H9 (cell line): ENCODE results near the gene CTDSPL2. TPM values are rescaled to one million over a fixed set of nuclear protein-coding genes. Genes with fewer than 3 reads are reported as not detected.

Experiments used
- DNase-seq: peaks from one replicate; pipeline ENCODE4 v3.0.0-alpha.2; 2017
- H2AFZ ChIP-seq: one replicate; pipeline ENCODE4 v1.6.1; 2013; ENCODE audit warnings: mild to moderate bottlenecking, low read length, control low read depth, moderate library complexity
- H2AK5ac ChIP-seq: 2 replicates; pipeline ENCODE4 v1.6.1; 2013; ENCODE audit warnings: low read length, control low read depth, mixed read lengths; ENCODE audit not compliant: insufficient read length
- H2BK120ac ChIP-seq: one replicate; pipeline ENCODE4 v1.6.1; 2013; ENCODE audit warnings: low read depth, mild to moderate bottlenecking, low read length, control low read depth, inconsistent platforms; ENCODE audit not compliant: poor library complexity, severe bottlenecking
- H2BK12ac ChIP-seq: 2 replicates; pipeline ENCODE4 v1.6.1; 2013; ENCODE audit warnings: low read length, control low read depth, mixed read lengths, low read depth; ENCODE audit not compliant: insufficient read length
- H2BK15ac ChIP-seq: 2 replicates; pipeline ENCODE4 v1.6.1; 2013; ENCODE audit warnings: low read depth, low read length, control low read depth
- H2BK20ac ChIP-seq: one replicate; pipeline ENCODE4 v1.6.1; 2013; ENCODE audit warnings: low read depth, mild to moderate bottlenecking, low read length, control low read depth, inconsistent platforms; ENCODE audit not compliant: poor library complexity, severe bottlenecking
- H2BK5ac ChIP-seq: 2 replicates; pipeline ENCODE4 v1.6.1; 2013; ENCODE audit warnings: low read length, control low read depth, mixed read lengths; ENCODE audit not compliant: insufficient read length
- H3K14ac ChIP-seq: 2 replicates; pipeline ENCODE4 v1.6.1; 2013; ENCODE audit warnings: low read length, control low read depth; ENCODE audit not compliant: insufficient read depth
- H3K18ac ChIP-seq: 2 replicates; pipeline ENCODE4 v1.6.1; 2013; ENCODE audit warnings: low read depth, mild to moderate bottlenecking, mixed read lengths, low read length, control low read depth; ENCODE audit not compliant: insufficient read length
- H3K23ac ChIP-seq: 2 replicates; pipeline ENCODE4 v1.6.1; 2013; ENCODE audit warnings: low read length, control low read depth, mixed read lengths, low read depth; ENCODE audit not compliant: insufficient read length
- H3K23me2 ChIP-seq: 2 replicates; pipeline ENCODE4 v1.6.1; 2013; ENCODE audit warnings: low read depth, mild to moderate bottlenecking, mixed read lengths, low read length, control low read depth; ENCODE audit not compliant: insufficient read length, poor library complexity, severe bottlenecking
- H3K27ac ChIP-seq: 2 replicates; pipeline ENCODE4 v1.5.1; 2013; ENCODE audit warnings: low read length, control low read depth, mixed read lengths, low read depth; ENCODE audit not compliant: insufficient read length
- H3K27me3 ChIP-seq: 2 replicates; pipeline ENCODE4 v1.6.1; 2013; ENCODE audit warnings: low read length, control low read depth, inconsistent platforms; ENCODE audit not compliant: insufficient read depth
- H3K4ac ChIP-seq: 2 replicates; pipeline ENCODE4 v1.6.1; 2013; ENCODE audit warnings: low read depth, mild to moderate bottlenecking, control low read depth, inconsistent platforms, low read length, moderate library complexity
- H3K4me1 ChIP-seq: 2 replicates; pipeline ENCODE4 v1.6.1; 2013; ENCODE audit warnings: low read length, control low read depth, inconsistent platforms; ENCODE audit not compliant: insufficient read depth
- H3K4me2 ChIP-seq: 2 replicates; pipeline ENCODE4 v1.6.1; 2013; ENCODE audit warnings: low read length, control low read depth, mixed read lengths; ENCODE audit not compliant: insufficient read length, insufficient read depth
- H3K56ac ChIP-seq: 2 replicates; pipeline ENCODE4 v1.6.1; 2013; ENCODE audit warnings: low read depth, mild to moderate bottlenecking, mixed read lengths, low read length, control low read depth; ENCODE audit not compliant: insufficient read length
- H3K79me1 ChIP-seq: 2 replicates; pipeline ENCODE4 v1.6.1; 2013; ENCODE audit warnings: low read depth, mild to moderate bottlenecking, moderate library complexity, low read length, control low read depth, inconsistent platforms; ENCODE audit not compliant: insufficient read depth, poor library complexity, severe bottlenecking
- H3K79me2 ChIP-seq: 2 replicates; pipeline ENCODE4 v1.6.1; 2013; ENCODE audit warnings: low read length, control low read depth, inconsistent platforms; ENCODE audit not compliant: insufficient read depth
- H3K9ac ChIP-seq: 2 replicates; pipeline ENCODE4 v1.6.1; 2013; ENCODE audit warnings: low read length, control low read depth, mixed read lengths; ENCODE audit not compliant: insufficient read length; ENCODE audit errors: extremely low read depth
- H3K9me3 ChIP-seq: one replicate; pipeline ENCODE4 v1.6.1; 2013; ENCODE audit warnings: low read depth, low read length, inconsistent platforms; ENCODE audit not compliant: control insufficient read depth
- H3T11ph ChIP-seq: one replicate; pipeline ENCODE4 v1.6.1; 2013; ENCODE audit warnings: mild to moderate bottlenecking, low read length, control low read depth, inconsistent platforms
- H4K20me1 ChIP-seq: one replicate; pipeline ENCODE4 v1.6.1; 2013; ENCODE audit not compliant: control insufficient read depth, insufficient read length, insufficient read depth
- H4K5ac ChIP-seq: 2 replicates; pipeline ENCODE4 v1.6.1; 2013; ENCODE audit warnings: low read depth, mild to moderate bottlenecking, mixed read lengths, low read length, control low read depth; ENCODE audit not compliant: insufficient read length
- H4K8ac ChIP-seq: replicated peaks from 2 replicates; pipeline ENCODE4 v1.6.1; 2013; ENCODE audit warnings: low read length, control low read depth, mixed read lengths, low read depth; ENCODE audit not compliant: insufficient read length
- H4K91ac ChIP-seq: 2 replicates; pipeline ENCODE4 v1.6.1; 2013; ENCODE audit warnings: low read depth, mild to moderate bottlenecking, moderate library complexity, mixed read lengths, low read length, control low read depth; ENCODE audit not compliant: insufficient read length
- H3K27ac Mint-ChIP-seq, 3 experiments: 2 replicates in 2 of 3; 3 replicates in 1 of 3; pipeline ENCODE4 v1.8.0; 2020 to 2021; ENCODE audit warnings: mixed read lengths in 3 of 3, mild to moderate bottlenecking in 1 of 3, moderate library complexity in 1 of 3
- H3K27me3 Mint-ChIP-seq: 2 replicates; pipeline ENCODE4 v1.8.0; 2021; ENCODE audit warnings: low read depth, mild to moderate bottlenecking, moderate library complexity, mixed read lengths
- H3K36me3 Mint-ChIP-seq, 3 experiments: 2 replicates in 2 of 3; 3 replicates in 1 of 3; pipeline ENCODE4 v1.8.0; 2020 to 2021; ENCODE audit warnings: low read depth in 3 of 3, mixed read lengths in 3 of 3; ENCODE audit not compliant: insufficient read depth in 1 of 3
- H3K4me1 Mint-ChIP-seq, 2 experiments: 2 replicates each; pipeline ENCODE4 v1.8.0; 2020; ENCODE audit warnings: mixed read lengths in 2 of 2
- H3K4me3 Mint-ChIP-seq, 2 experiments: 2 replicates in 1 of 2; 3 replicates in 1 of 2; pipeline ENCODE4 v1.8.0; 2020 to 2021; ENCODE audit warnings: mild to moderate bottlenecking in 2 of 2, mixed read lengths in 2 of 2, moderate library complexity in 1 of 2
- H3K9me3 Mint-ChIP-seq, 2 experiments: 2 replicates in 1 of 2; 3 replicates in 1 of 2; pipeline ENCODE4 v1.8.0; 2020; ENCODE audit warnings: mild to moderate bottlenecking in 2 of 2, mixed read lengths in 2 of 2, moderate library complexity in 1 of 2
- WGBS: extraction: QIAGEN DNeasy Blood & Tissue Kit; methylation state at CpG from one replicate; pipeline ENCODE4 v1.1.7; 2013; ENCODE audit warnings: missing lambda C conversion rate, low lambda C conversion rate, mixed read lengths; ENCODE audit not compliant: insufficient read length; ENCODE audit errors: extremely low coverage; 5-methylcytosine and 5-hydroxymethylcytosine counted together
- total RNA-seq: library from RNA; stranded (reverse); gene quantifications from 2 replicates; pipeline ENCODE4 v1.2.1, GENCODE V29; 2021
- TF ChIP-seq, protein P1 (sequence below): fragments of 200-600 bp; sonication (generic); conservative IDR thresholded peaks from 3 replicates; pipeline ENCODE4 v1.8.0; 2021; ENCODE audit warnings: antibody characterized with exemption, mild to moderate bottlenecking

Gene CTDSPL2
- total RNA-seq, 1 experiment from 2014 or later, result 78.8 TPM

GRCh38 chr15:44447772-44448376 lies 20.4 kb downstream of the CTDSPL2 start:
- H4K8ac ChIP-seq, result no peak overlapping the region
- no peak overlapping the region for H3K18ac ChIP-seq
- H3K4ac ChIP-seq, result no peak overlapping the region
- Mint-ChIP-seq H3K27me3 (no peaks in the 10 kb centered on the region), H3K4me3 (no peak overlapping the region), H3K4me1 (peaks cover 10 to 13% of the 10 kb centered on the region in 2 experiments), H3K36me3 (peaks cover 15 to 29% (median 19%) of the 10 kb centered on the region in 3 experiments), H3K9me3 (peaks cover 0 to 3% of the 10 kb centered on the region in 2 experiments; a peak in 2 of 5 replicates), H3K27ac (0 out of 7 replicates have a peak overlapping the region, but pooled peaks of 1 of the 3 experiments have one; percentile 50)
- TF ChIP-seq, protein P1, sequence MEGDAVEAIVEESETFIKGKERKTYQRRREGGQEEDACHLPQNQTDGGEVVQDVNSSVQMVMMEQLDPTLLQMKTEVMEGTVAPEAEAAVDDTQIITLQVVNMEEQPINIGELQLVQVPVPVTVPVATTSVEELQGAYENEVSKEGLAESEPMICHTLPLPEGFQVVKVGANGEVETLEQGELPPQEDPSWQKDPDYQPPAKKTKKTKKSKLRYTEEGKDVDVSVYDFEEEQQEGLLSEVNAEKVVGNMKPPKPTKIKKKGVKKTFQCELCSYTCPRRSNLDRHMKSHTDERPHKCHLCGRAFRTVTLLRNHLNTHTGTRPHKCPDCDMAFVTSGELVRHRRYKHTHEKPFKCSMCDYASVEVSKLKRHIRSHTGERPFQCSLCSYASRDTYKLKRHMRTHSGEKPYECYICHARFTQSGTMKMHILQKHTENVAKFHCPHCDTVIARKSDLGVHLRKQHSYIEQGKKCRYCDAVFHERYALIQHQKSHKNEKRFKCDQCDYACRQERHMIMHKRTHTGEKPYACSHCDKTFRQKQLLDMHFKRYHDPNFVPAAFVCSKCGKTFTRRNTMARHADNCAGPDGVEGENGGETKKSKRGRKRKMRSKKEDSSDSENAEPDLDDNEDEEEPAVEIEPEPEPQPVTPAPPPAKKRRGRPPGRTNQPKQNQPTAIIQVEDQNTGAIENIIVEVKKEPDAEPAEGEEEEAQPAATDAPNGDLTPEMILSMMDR, result no peak
- no peak overlapping the region for H2BK120ac ChIP-seq
- no peak overlapping the region for H3K56ac ChIP-seq
- no peak overlapping the region for H2BK5ac ChIP-seq
- no peak overlapping the region for H3K27ac ChIP-seq
- H2BK12ac ChIP-seq, result no peak overlapping the region
- H2AK5ac ChIP-seq, result no peak overlapping the region
- H3K23ac ChIP-seq, result no peak overlapping the region
- no peak overlapping the region for H3K14ac ChIP-seq
- peaks cover 40% of the 10 kb centered on the region; the same call in 1 of the 2 replicates for H3K79me2 ChIP-seq
- no peak overlapping the region for H2BK15ac ChIP-seq
- H3K79me1 ChIP-seq, result no peaks in the 10 kb centered on the region
- no peak overlapping the region for H2BK20ac ChIP-seq
- H3K23me2 ChIP-seq, result no peaks in the 10 kb centered on the region
- H3K4me2 ChIP-seq, result no peak overlapping the region
- H3T11ph ChIP-seq, result no peak overlapping the region
- WGBS, result no CpG with 5 or more reads among the region's 11 CpGs
- H4K20me1 ChIP-seq, result no peaks in the 10 kb centered on the region
- no peak overlapping the region for H4K91ac ChIP-seq
- H3K4me1 ChIP-seq, result no peaks in the 10 kb centered on the region
- DNase-seq, result no peak
- no peak overlapping the region for H4K5ac ChIP-seq
- no peak overlapping the region for H2AFZ ChIP-seq
- no peaks in the 10 kb centered on the region for H3K9me3 ChIP-seq
- H3K9ac ChIP-seq, result no peak overlapping the region
- H3K27me3 ChIP-seq, result no peaks in the 10 kb centered on the region
